OCI-LY3 (cell line): ENCODE measurements around the gene NRXN3.

Source experiments
- EZH2phosphoT487 ChIP-seq: fragments of 200-600 bp; shearing (Covaris generic); IDR thresholded peaks from 2 replicates; pipeline ENCODE4 v1.6.1; 2018; ENCODE audit warnings: antibody characterized with exemption, mixed run types, low read depth
- TF ChIP-seq, protein P1 (sequence below): fragments of 200-600, 300-600 bp; sonication (generic); IDR thresholded peaks from 2 replicates; pipeline ENCODE4 v1.5.1; 2014; ENCODE audit warnings: antibody characterized with exemption, low read length, low read depth

DNA sequence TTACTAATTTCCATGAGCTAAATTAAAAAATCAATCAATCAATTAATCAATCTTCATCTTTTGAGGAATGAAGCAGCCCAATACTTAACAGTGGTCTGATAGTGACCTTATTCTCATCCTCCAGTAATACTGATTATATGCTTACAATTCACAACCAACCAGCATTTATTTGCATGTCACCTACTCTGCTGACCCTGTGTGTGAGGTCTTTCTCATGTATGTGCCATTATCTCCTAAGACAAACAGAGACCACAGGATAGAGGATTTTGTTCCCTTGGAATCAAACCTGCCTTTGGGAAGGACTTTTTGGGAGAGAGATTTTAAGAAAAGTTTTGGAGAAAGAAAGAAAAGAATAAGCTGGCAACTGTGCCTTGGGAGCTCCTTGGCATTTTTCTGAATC, 197.2 kb downstream of the NRXN3 start:
- no peak for TF ChIP-seq EZH2phosphoT487
- TF ChIP-seq, protein P1, sequence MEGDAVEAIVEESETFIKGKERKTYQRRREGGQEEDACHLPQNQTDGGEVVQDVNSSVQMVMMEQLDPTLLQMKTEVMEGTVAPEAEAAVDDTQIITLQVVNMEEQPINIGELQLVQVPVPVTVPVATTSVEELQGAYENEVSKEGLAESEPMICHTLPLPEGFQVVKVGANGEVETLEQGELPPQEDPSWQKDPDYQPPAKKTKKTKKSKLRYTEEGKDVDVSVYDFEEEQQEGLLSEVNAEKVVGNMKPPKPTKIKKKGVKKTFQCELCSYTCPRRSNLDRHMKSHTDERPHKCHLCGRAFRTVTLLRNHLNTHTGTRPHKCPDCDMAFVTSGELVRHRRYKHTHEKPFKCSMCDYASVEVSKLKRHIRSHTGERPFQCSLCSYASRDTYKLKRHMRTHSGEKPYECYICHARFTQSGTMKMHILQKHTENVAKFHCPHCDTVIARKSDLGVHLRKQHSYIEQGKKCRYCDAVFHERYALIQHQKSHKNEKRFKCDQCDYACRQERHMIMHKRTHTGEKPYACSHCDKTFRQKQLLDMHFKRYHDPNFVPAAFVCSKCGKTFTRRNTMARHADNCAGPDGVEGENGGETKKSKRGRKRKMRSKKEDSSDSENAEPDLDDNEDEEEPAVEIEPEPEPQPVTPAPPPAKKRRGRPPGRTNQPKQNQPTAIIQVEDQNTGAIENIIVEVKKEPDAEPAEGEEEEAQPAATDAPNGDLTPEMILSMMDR, result no peak
